ENCODE data around the gene SLC25A12.
"Not testable (repeated sequence)": the region's sequence is repeated elsewhere in the genome, so short reads cannot be mapped to it uniquely, and the experiment has no call there.

The SLC25A12 gene

GRCh38 chr2:171813126-171813525, 80.9 kb downstream of the SLC25A12 start:
- Histone ChIP-seq H3K79me2 (ENCODE audit: low read length) (no peaks in the 10 kb centered on the region), H4K20me1 (ENCODE audit: insufficient read depth, low read length) (no peaks in the 10 kb centered on the region), H3K4me1 (ENCODE audit: low read length) (no peaks in the 10 kb centered on the region), H3K9me3 (ENCODE audit: insufficient read depth, low read length) (no peaks in the 10 kb centered on the region), H3K27ac (ENCODE audit: low read length) (no peak overlapping the region), H3K4me3 (ENCODE audit: low read length) (no peak overlapping the region), H3K36me3 (replicated peaks; ENCODE audit: low read depth, low read length) (peaks cover 4% of the 10 kb centered on the region), H3K4me2 (ENCODE audit: low read length) (no peak overlapping the region), H3K9ac (ENCODE audit: low read length) (no peak overlapping the region), H2AFZ (ENCODE audit: low read depth, low read length) (no peak overlapping the region), H3K27me3 (ENCODE audit: low read depth, low read length) (no peaks in the 10 kb centered on the region)
- no peak for TF ChIP-seq CTCF (IDR thresholded peaks at IDR 0.05; ENCODE audit: low read depth, low read length)

- H3K4me3 ChIP-seq (ENCODE audit: low read length) = no peak overlapping the region
- no peaks in the 10 kb centered on the region for H3K4me1 ChIP-seq (ENCODE audit: low read length)
- no peaks in the 10 kb centered on the region for H3K9me3 ChIP-seq (ENCODE audit: insufficient read depth, low read length)
- no peak overlapping the region for H3K27ac ChIP-seq (ENCODE audit: low read length)
- no peak overlapping the region for H2AFZ ChIP-seq (ENCODE audit: low read depth, low read length)
- H3K36me3 ChIP-seq (replicated peaks; ENCODE audit: low read depth, low read length) = peaks cover 8% of the 10 kb centered on the region
- no peaks in the 10 kb centered on the region for H3K79me2 ChIP-seq (ENCODE audit: low read length)
- no peaks in the 10 kb centered on the region for H4K20me1 ChIP-seq (ENCODE audit: insufficient read depth, low read length)
- no peak overlapping the region for H3K4me2 ChIP-seq (ENCODE audit: low read length)
- no peaks in the 10 kb centered on the region for H3K27me3 ChIP-seq (ENCODE audit: low read depth, low read length)
- TF ChIP-seq CTCF (IDR thresholded peaks at IDR 0.05; ENCODE audit: low read depth, low read length) = peak; percentile 48
- TF ChIP-seq EZH2phosphoT487 (IDR thresholded peaks at IDR 0.05; ENCODE audit: low read depth) = no peak
- no peak overlapping the region for H3K9ac ChIP-seq (ENCODE audit: low read length)
Measured at GRCh38 chr2:171811245-171811628, 82.8 kb downstream of the SLC25A12 start.

GRCh38 chr2:171810422-171811244, 83.4 kb downstream of the SLC25A12 start:
- no peak for TF ChIP-seq EZH2phosphoT487 (IDR thresholded peaks at IDR 0.05; ENCODE audit: low read depth)
- TF ChIP-seq CTCF (IDR thresholded peaks at IDR 0.05; ENCODE audit: low read depth, low read length) = no peak
- no peaks in the 10 kb centered on the region for H3K4me1 ChIP-seq (ENCODE audit: low read length)
- no peaks in the 10 kb centered on the region for H3K79me2 ChIP-seq (ENCODE audit: low read length)
- H4K20me1 ChIP-seq (ENCODE audit: insufficient read depth, low read length) = no peaks in the 10 kb centered on the region
- H3K27ac ChIP-seq (ENCODE audit: low read length) = no peak overlapping the region
- H3K9ac ChIP-seq (ENCODE audit: low read length) = no peak overlapping the region
- H2AFZ ChIP-seq (ENCODE audit: low read depth, low read length) = no peak overlapping the region
- no peaks in the 10 kb centered on the region for H3K27me3 ChIP-seq (ENCODE audit: low read depth, low read length)
- no peaks in the 10 kb centered on the region for H3K9me3 ChIP-seq (ENCODE audit: insufficient read depth, low read length)
- H3K36me3 ChIP-seq (replicated peaks; ENCODE audit: low read depth, low read length) = peaks cover 8% of the 10 kb centered on the region
- no peak overlapping the region for H3K4me3 ChIP-seq (ENCODE audit: low read length)
- H3K4me2 ChIP-seq (ENCODE audit: low read length) = no peak overlapping the region

- H3K4me2 ChIP-seq (ENCODE audit: low read length); H3K27me3 ChIP-seq (ENCODE audit: low read depth, low read length); H3K4me1 ChIP-seq (ENCODE audit: low read length); H3K9ac ChIP-seq (ENCODE audit: low read length); H3K4me3 ChIP-seq (ENCODE audit: low read length); H3K27ac ChIP-seq (ENCODE audit: low read length); H4K20me1 ChIP-seq (ENCODE audit: insufficient read depth, low read length); H2AFZ ChIP-seq (ENCODE audit: low read depth, low read length); H3K79me2 ChIP-seq (ENCODE audit: low read length); H3K36me3 ChIP-seq (replicated peaks; ENCODE audit: low read depth, low read length); H3K9me3 ChIP-seq (ENCODE audit: insufficient read depth, low read length): not testable (repeated sequence)
Measured at GRCh38 chr2:171808885-171809284, 85.2 kb downstream of the SLC25A12 start.

All from OCI-LY3 (cell line).